HG03097 (cell line): Measurements from ENCODE around the gene C12orf43.

Source experiments
- ATAC-seq: cut with Tn5 transposase; IDR thresholded peaks from one replicate; pipeline ENCODE4 v1.9.1; 2021; ENCODE audit not compliant: unreplicated experiment, low FRiP score

The C12orf43 gene

GRCh38 chr12:120979862-120980696 lies 36.2 kb downstream of the C12orf43 start:
- ATAC-seq, result no peak

- ATAC-seq, result no peak
Measured at GRCh38 chr12:120979220-120979861, 36.9 kb downstream of the C12orf43 start.

GRCh38 chr12:120978296-120979219 lies 37.7 kb downstream of the C12orf43 start, which contains the start of gene HNF1A:
HNF1A (plus strand) TSS chr12:120978543; CDS start chr12:120978769, 226 bp downstream.
- no peak for ATAC-seq

GRCh38 chr12:120977531-120978295 lies 38.6 kb downstream of the C12orf43 start:
- no peak for ATAC-seq

GRCh38 chr12:120972870-120973543 lies 43.3 kb downstream of the C12orf43 start:
- ATAC-seq, result no peak

- no peak for ATAC-seq
Measured at GRCh38 chr12:120971299-120972180, 44.7 kb downstream of the C12orf43 start.

- no peak for ATAC-seq
Measured at GRCh38 chr12:120970310-120970709, 46.0 kb downstream of the C12orf43 start.

GRCh38 chr12:120965534-120966091 lies 50.7 kb downstream of the C12orf43 start:
- ATAC-seq, result no peak

GRCh38 chr12:120964298-120964697 lies 52.0 kb downstream of the C12orf43 start:
- no peak for ATAC-seq

- no peak for ATAC-seq
Measured at GRCh38 chr12:120962532-120963020, 53.7 kb downstream of the C12orf43 start.

- ATAC-seq, result no peak
Measured at GRCh38 chr12:120961604-120962531, 54.4 kb downstream of the C12orf43 start.

GRCh38 chr12:120960657-120961056 lies 55.6 kb downstream of the C12orf43 start:
- ATAC-seq, result no peak

GRCh38 chr12:120959111-120959878 lies 57.0 kb downstream of the C12orf43 start:
- ATAC-seq, result no peak

- no peak for ATAC-seq
Measured at GRCh38 chr12:120956579-120957300, 59.5 kb downstream of the C12orf43 start.

GRCh38 chr12:120955232-120955631 lies 61.1 kb downstream of the C12orf43 start:
- ATAC-seq, result no peak

GRCh38 chr12:120950807-120951206 lies 65.5 kb downstream of the C12orf43 start:
- no peak for ATAC-seq
